Activated naive CD8-positive, alpha-beta T cell treated with anti-CD3 and anti-CD28 coated beads, Interleukin-2, amount 50 U/mL, for 16 hours (primary cell): Measurements from ENCODE around the gene COPRS.

ENCODE experiments used
- DNase-seq: peaks from one replicate; pipeline ENCODE4 v3.0.0-alpha.2; 2020; ENCODE audit warnings: low read depth, low spot score

The COPRS gene

GRCh38 chr17:31808521-31809050 is 50.5 kb downstream of the COPRS start:
- no peak for DNase-seq

GRCh38 chr17:31807846-31808245 is 51.2 kb downstream of the COPRS start:
- no peak for DNase-seq

GRCh38 chr17:31806921-31807320 is 52.1 kb downstream of the COPRS start:
- no peak for DNase-seq

DNA sequence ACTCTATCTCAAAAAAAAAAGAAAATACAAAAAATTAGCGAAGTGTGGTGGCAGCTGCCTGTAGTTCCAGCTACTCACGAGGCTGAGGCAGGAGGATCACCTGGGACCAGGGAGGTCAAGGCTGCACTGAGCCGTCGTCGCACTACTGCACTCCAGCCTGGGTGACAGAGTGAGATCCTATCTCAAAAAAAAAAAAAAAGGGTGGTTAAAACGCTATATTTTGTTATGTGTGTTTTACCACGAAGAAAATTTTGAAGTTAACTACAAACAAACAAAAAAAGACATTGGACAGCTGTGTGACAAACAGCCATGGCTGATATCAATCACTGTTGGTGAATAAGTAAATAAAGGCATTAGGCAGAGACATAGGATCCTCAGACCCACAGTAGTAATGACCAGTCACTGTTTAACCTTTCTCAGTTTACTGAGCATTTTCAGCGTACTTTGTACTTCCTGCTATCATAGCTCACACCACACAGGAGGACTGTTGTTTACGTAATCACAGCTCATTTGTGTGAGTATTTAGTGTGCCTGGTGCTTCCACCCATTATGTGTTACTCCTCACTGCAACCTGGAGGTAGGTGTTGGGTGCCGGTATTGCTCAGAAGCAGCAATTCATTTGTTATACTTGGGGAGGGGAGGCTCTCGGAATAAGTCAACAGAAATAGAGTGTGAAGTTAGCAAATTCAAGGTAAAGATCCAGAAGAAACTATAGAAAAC is 55.4 kb downstream of the COPRS start:
- no peak for DNase-seq

DNA sequence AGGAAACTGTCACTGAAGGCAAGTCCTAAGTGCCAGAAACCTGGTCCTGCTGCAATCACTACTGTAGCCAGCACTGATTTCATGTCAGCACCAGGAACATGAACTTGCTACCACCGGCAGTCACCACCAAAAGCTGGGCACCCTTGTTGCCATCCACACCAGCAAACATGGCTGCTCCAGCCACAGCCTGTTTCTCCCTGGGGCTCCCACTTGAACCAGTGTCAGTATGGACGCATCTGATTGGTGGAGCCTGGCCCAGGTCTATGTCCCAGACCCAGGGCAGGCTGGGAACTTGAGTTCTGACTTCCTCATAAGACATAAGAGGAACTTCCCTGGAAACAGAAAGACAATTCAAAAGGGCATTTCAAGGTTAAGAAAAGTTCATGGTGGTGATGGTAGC is 56.5 kb downstream of the COPRS start:
- DNase-seq = no peak
